ENCODE results near the gene NDUFC1.

DNA sequence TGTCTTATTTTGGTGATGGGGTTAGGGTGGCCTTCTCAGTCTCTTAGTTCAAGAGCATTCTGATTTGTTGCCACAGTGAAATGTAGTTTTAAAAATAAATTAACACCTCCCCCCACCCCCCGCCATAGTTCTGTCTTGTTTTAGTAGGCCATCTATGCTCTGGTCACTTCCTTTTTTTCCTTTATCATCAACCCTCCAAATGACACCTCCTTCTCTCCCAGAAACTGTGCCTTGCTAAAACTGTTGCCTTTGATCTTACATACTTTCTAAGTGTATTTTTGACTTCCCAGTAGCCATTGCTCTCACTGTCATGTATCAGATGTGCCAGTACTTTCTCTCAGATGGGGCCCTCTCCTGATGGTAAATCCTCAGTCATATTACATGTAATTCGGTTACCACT, 14.5 kb upstream of the NDUFC1 start:
- no peak for TF ChIP-seq CTCF (conservative IDR thresholded peaks at IDR 0.05)
- TF ChIP-seq ZFX (IDR thresholded peaks at IDR 0.05) = no peak

Data from C4-2B (cell line).